ENCODE measurements around the gene SLITRK1.

The SLITRK1 gene

GRCh38 chr13:83881917-83882605 is at the start of gene SLITRK1:
Gene SLITRK1 (minus strand): TSS chr13:83882474. CDS start chr13:83881507, 967 bp downstream.
- peak; percentile 75 for DNase-seq (ENCODE audit: low read depth, low spot score)
- H3K4me3 ChIP-seq (ENCODE audit: low read depth, low read length), result peak within 1 kb of the TSS; percentile 37

GRCh38 chr13:83929157-83929556 is 46.9 kb upstream of the SLITRK1 start:
- in situ Hi-C loops (cut with HindIII; ENCODE audit: low sequenced_read_pairs), result no loop called here
- H3K4me3 ChIP-seq (ENCODE audit: low read depth, low read length), result no peak overlapping the region
- TF ChIP-seq, protein P1, sequence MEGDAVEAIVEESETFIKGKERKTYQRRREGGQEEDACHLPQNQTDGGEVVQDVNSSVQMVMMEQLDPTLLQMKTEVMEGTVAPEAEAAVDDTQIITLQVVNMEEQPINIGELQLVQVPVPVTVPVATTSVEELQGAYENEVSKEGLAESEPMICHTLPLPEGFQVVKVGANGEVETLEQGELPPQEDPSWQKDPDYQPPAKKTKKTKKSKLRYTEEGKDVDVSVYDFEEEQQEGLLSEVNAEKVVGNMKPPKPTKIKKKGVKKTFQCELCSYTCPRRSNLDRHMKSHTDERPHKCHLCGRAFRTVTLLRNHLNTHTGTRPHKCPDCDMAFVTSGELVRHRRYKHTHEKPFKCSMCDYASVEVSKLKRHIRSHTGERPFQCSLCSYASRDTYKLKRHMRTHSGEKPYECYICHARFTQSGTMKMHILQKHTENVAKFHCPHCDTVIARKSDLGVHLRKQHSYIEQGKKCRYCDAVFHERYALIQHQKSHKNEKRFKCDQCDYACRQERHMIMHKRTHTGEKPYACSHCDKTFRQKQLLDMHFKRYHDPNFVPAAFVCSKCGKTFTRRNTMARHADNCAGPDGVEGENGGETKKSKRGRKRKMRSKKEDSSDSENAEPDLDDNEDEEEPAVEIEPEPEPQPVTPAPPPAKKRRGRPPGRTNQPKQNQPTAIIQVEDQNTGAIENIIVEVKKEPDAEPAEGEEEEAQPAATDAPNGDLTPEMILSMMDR (IDR thresholded peaks at IDR 0.05; ENCODE audit: low read depth, low read length), result no peak
- no peak for DNase-seq (ENCODE audit: low read depth, low spot score)

More at GRCh38 chr13:83881917-83882605, at the start of gene SLITRK1:
- TF ChIP-seq, protein P1 (IDR thresholded peaks at IDR 0.05; ENCODE audit: low read depth, low read length), result no peak
- in situ Hi-C loops (cut with HindIII; ENCODE audit: low sequenced_read_pairs), result no loop called here

DNA sequence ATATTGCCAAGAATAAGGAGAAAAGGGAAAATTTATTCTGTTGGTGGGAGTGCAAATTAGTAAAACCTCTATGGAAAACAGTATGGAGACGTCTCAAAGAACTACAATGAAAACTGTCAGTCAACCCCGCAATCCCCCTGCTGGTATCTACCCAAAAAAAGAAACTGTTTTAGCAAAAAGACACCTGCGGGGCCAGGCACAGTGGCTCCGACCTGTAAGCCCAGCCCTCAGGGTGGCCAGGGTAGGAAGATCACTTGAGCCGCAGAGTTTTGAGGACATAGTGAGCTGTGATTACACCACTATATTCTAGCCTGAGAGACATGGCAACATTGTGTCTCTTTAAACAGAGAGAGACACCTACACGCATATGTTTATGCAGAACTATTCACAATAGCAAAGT is 37.5 kb upstream of the SLITRK1 start:
- in situ Hi-C loops (cut with HindIII; ENCODE audit: low sequenced_read_pairs), result no loop called here
- TF ChIP-seq, protein P1 (IDR thresholded peaks at IDR 0.05; ENCODE audit: low read depth, low read length), result no peak
- no peak overlapping the region for H3K4me3 ChIP-seq (ENCODE audit: low read depth, low read length)
- no peak for DNase-seq (ENCODE audit: low read depth, low spot score)

DNA sequence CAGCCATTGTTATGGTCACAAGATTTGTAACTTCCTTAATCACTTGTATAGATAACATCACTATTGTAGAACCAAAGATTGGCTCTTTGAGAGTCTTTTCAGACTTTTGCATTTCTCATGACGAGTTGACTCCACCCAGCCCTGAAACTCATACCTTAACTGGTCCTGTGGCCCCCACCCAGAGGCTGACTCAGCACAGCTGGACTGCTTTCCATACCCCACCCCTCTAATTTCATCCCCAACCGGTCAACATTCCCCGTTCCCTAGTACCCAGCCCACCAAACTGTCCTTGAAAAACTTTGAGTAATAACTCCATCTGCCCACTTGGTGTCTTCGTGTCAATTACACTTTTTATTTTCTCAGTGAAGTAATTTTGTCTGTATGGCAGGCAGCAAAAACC is 32.1 kb upstream of the SLITRK1 start:
- DNase-seq (ENCODE audit: low read depth, low spot score), result no peak
- TF ChIP-seq, protein P1 (IDR thresholded peaks at IDR 0.05; ENCODE audit: low read depth, low read length), result no peak
- in situ Hi-C loops (cut with HindIII; ENCODE audit: low sequenced_read_pairs), result no loop called here
- H3K4me3 ChIP-seq (ENCODE audit: low read depth, low read length), result no peak overlapping the region

DNA sequence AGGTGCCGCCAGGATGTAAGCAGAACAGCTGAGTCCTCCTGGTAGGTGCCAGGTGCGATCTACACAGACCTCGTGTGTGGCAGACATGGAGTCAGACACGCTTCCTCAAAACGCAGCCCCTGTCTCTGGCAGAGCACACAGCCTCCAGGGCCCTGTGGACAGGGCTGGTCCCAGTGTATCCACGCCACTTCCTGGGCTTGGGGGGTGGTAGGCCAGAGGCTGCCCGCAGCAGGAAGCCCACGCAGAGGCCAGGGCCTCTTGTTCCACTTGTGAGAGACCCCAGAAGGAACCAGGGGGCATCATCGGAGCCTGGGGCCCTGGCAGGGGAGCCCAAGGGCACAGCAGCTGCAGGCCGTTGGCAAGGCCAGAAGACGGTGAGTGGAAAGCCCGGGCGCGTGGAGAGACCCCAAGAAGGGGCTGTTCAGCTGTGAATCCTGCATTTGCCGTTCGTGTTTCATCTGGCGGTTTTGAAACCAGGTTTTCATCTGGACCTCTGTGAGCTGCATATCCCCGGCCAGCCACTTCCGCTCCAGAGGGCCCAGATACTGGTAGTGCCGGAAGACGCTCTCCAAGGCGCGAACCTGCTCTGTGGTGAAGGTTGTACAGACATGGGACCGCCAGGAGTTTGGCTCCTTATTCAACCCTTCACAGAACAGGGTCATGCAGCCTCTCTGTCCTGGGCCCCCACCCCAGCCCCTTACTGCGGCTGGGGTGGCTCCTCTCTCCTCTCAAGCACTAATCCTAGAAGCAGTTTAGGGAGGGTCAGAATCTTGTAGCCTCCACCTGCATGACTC is 25.1 kb upstream of the SLITRK1 start:
- in situ Hi-C loops (cut with HindIII; ENCODE audit: low sequenced_read_pairs), result no loop called here
- no peak overlapping the region for H3K4me3 ChIP-seq (ENCODE audit: low read depth, low read length)
- TF ChIP-seq, protein P1 (IDR thresholded peaks at IDR 0.05; ENCODE audit: low read depth, low read length), result no peak
- DNase-seq (ENCODE audit: low read depth, low spot score), result no peak

GRCh38 chr13:83906240-83906820 is 24.1 kb upstream of the SLITRK1 start:
- no peak for DNase-seq (ENCODE audit: low read depth, low spot score)
- H3K4me3 ChIP-seq (ENCODE audit: low read depth, low read length), result no peak overlapping the region
- in situ Hi-C loops (cut with HindIII; ENCODE audit: low sequenced_read_pairs), result no loop called here
- TF ChIP-seq, protein P1 (IDR thresholded peaks at IDR 0.05; ENCODE audit: low read depth, low read length), result no peak

Measured in astrocyte of the spinal cord (primary cell).